GM12892 (cell line): ENCODE data around the gene ARSA.

Experiments used
- POLR2A ChIP-seq: IDR thresholded peaks from 2 replicates; pipeline ENCODE4 v1.6.1; 2011; ENCODE audit warnings: low read depth, low read length, control low read depth
- POLR2AphosphoS5 ChIP-seq: IDR thresholded peaks from 2 replicates; pipeline ENCODE4 v1.6.1; 2011; ENCODE audit warnings: low read depth, low read length, control low read depth

GRCh38 chr22:50674606-50675552 lies 46.9 kb upstream of the ARSA start:
- TF ChIP-seq POLR2A = no peak
- TF ChIP-seq POLR2AphosphoS5 = no peak
